Upper lobe of left lung (tissue), 4 donors: ENCODE measurements around the gene PHF1.

Source experiments
- CTCF ChIP-seq, 6 experiments: fragments of 450-650 bp in 4 of 6; fragments of 200-600 bp in 2 of 6; sonication (generic) in 2 of 6; IDR thresholded peaks; one replicate each; pipeline ENCODE4 v1.5.1; 2016 to 2019; ENCODE audit warnings: antibody characterized with exemption in 6 of 6
- EP300 ChIP-seq, 4 donors: sonication (generic); formaldehyde crosslinking; IDR thresholded peaks; one replicate each; pipeline ENCODE4 v1.5.1; 2017; ENCODE audit warnings: antibody characterized with exemption in 4 of 4, control low read depth in 2 of 4
- POLR2A ChIP-seq, 4 donors: fragments of 450-650 bp; IDR thresholded peaks; one replicate each; pipeline ENCODE4 v1.5.1; 2016 to 2017; ENCODE audit warnings: antibody characterized with exemption in 4 of 4, mild to moderate bottlenecking in 2 of 4
- POLR2AphosphoS5 ChIP-seq, 2 donors: sonication (generic); formaldehyde crosslinking; IDR thresholded peaks; one replicate each; pipeline ENCODE4 v1.5.1; 2017; ENCODE audit warnings: antibody characterized with exemption in 2 of 2

GRCh38 chr6:33373960-33374910 lies 36.6 kb upstream of the PHF1 start:
- TF ChIP-seq CTCF (IDR thresholded peaks at IDR 0.05) (no peak), POLR2A (IDR thresholded peaks at IDR 0.05) (no peak), POLR2AphosphoS5 (IDR thresholded peaks at IDR 0.05) (no peak), EP300 (IDR thresholded peaks at IDR 0.05) (no peak)
